ENCODE results near the gene ARF1.

The ARF1 gene

DNA sequence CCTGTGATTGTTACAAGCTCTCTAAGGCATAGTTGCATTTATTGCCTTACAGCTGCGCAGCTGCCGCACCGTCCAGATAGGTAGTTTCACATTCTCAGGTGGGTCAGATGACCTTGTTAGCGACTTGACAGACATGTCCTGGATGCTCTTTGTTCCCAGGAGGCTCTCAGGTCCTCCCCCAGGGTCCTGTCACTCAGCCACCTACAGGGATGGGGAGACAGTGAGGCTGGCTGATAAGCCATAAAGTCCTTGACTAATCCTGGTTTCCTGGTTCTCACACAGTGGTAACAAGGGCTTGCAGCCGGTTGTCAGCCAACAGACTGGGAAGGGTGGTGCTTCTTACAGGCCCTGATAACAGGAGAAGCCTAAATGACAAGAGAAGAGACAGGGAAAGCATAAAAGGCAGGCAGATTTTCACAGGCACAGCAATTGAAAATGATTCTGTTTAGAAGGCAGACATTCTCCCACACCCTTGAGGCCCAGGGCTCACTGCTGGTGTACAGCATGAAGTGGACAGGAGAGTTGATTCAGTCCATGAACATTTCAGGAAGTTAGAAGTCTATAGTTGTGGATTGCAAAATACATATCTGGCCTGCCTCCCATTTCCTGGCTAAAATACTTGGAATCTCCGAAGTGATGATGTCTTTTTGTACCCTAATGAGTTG, 2.9 kb downstream of the ARF1 start:
- H3K27ac ChIP-seq, result no peak overlapping the region
- no peak for TF ChIP-seq CTCF (conservative IDR thresholded peaks at IDR 0.05)

DNA sequence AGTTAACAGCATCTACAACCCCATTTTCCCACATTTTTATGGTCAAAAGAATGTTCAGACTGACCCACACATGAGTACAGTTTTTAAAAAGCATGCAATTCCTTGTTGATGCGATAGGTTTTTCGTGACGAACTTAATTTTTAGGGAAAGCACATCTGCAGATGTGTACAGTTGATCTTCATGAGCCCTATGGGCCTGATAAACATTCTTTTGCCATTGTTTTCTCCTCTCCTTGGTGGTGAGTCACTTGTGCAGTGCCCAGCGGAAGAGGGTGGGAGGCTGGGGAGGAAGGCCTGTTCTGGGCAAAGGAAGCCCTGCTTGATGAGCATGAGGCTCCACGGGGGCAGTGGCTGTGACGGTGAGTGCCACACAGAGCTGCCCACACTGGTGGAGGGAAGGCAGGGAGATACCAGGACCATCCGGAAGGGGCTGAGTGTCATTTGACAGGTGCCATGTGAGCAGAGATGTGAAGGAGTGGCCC, 5.3 kb downstream of the ARF1 start:
- TF ChIP-seq CTCF (conservative IDR thresholded peaks at IDR 0.05), result no peak
- H3K27ac ChIP-seq, result no peak overlapping the region

GRCh38 chr1:228088586-228089498, 6.3 kb downstream of the ARF1 start:
- no peak overlapping the region for H3K27ac ChIP-seq
- no peak for TF ChIP-seq CTCF (conservative IDR thresholded peaks at IDR 0.05)

- H3K27ac ChIP-seq, result no peak overlapping the region
- no peak for TF ChIP-seq CTCF (conservative IDR thresholded peaks at IDR 0.05)
Observed at GRCh38 chr1:228089519-228090380, 7.2 kb downstream of the ARF1 start.

DNA sequence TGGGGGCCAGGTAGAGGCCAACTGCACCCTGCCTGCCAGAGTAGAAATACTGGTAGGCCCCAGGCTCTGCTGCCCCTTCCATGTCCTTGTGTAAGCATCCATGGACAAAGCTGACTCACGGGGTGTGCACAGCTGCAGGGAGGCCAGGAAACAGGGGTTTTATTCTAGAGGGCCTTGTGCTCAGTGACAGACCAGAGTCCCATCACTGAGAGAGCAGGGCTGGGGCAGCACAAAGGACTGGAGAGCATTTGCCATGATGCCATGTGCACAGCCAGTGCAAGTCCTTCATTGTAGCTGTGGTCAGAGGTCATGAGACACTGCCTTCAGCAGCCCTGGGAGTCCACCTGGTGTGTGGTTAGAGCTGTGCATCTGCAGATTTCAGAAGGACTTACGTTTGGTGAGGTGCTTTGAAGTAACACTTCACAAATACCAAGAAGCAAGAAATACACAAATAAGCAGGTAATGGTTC, 8.1 kb downstream of the ARF1 start:
- TF ChIP-seq CTCF (conservative IDR thresholded peaks at IDR 0.05), result no peak
- no peak overlapping the region for H3K27ac ChIP-seq

- TF ChIP-seq CTCF (conservative IDR thresholded peaks at IDR 0.05), result no peak
- H3K27ac ChIP-seq, result no peak overlapping the region
Observed at GRCh38 chr1:228091084-228091483, 8.6 kb downstream of the ARF1 start.
